AG09309 (cell line): ENCODE measurements around the gene CORO7.

Source experiments
- DNase-seq: peaks from one replicate; pipeline ENCODE4 v3.0.0-alpha.2; 2010; ENCODE audit warnings: low read depth
- H3K4me3 ChIP-seq: 2 replicates; pipeline ENCODE4 v1.5.1; 2011; ENCODE audit warnings: mild to moderate bottlenecking, low read depth, low read length, moderate library complexity; ENCODE audit not compliant: control insufficient read depth
- TF ChIP-seq, protein P1 (sequence below): IDR thresholded peaks from 2 replicates; pipeline ENCODE4 v1.5.1; 2011; ENCODE audit warnings: mild to moderate bottlenecking, low read depth, low read length, inconsistent platforms; ENCODE audit not compliant: insufficient read depth, control insufficient read depth; ENCODE audit errors: missing control alignments

The CORO7 gene

DNA sequence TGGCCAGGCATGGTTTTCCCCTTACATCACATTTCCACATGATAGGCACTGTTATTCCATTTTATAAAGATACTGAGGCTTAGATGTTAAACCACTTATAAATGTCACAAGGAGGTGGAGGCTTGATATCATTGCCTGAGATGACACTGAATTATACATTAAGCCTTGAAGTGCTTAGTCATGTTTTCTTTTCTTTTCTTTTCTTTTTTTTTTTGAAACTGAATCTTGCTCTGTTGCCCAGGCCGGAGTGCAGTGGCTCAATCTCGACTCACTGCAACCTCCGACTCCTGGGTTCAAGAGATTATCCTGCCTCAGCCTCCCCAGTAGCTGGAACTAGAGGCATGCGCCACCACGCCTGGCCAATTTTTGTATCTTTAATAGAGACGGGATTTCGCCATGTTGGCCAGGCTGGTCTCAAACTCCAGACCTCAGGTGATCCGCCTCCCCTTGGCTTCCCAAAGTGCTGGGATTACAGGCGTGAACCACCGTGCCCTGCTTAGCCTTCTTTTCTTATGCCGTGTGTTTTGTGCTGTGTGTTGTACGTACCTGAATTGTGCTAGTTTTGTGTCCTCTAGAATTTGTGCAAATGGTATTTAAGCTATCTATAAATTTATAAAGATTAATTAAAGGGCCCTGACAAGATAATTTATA, 10.5 kb upstream of the CORO7 start:
- TF ChIP-seq, protein P1, sequence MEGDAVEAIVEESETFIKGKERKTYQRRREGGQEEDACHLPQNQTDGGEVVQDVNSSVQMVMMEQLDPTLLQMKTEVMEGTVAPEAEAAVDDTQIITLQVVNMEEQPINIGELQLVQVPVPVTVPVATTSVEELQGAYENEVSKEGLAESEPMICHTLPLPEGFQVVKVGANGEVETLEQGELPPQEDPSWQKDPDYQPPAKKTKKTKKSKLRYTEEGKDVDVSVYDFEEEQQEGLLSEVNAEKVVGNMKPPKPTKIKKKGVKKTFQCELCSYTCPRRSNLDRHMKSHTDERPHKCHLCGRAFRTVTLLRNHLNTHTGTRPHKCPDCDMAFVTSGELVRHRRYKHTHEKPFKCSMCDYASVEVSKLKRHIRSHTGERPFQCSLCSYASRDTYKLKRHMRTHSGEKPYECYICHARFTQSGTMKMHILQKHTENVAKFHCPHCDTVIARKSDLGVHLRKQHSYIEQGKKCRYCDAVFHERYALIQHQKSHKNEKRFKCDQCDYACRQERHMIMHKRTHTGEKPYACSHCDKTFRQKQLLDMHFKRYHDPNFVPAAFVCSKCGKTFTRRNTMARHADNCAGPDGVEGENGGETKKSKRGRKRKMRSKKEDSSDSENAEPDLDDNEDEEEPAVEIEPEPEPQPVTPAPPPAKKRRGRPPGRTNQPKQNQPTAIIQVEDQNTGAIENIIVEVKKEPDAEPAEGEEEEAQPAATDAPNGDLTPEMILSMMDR, result no peak
- no peak for DNase-seq
- peak overlapping the region; percentile 85 for H3K4me3 ChIP-seq

GRCh38 chr16:4426021-4426684, 9.8 kb upstream of the CORO7 start:
- DNase-seq, result no peak
- peak overlapping the region; percentile 85 for H3K4me3 ChIP-seq
- TF ChIP-seq, protein P1, result no peak

GRCh38 chr16:4425378-4426020, 9.1 kb upstream of the CORO7 start, which contains the start of gene DNAJA3:
Gene DNAJA3, plus strand, starts transcription at chr16:4425868. Its CDS starts 14 bp downstream, at chr16:4425882.
- TF ChIP-seq, protein P1, result no peak
- peak within 1 kb of the TSS; percentile 85 for H3K4me3 ChIP-seq
- peak; percentile 89 for DNase-seq

- TF ChIP-seq, protein P1, result no peak
- no peak overlapping the region for H3K4me3 ChIP-seq
- no peak for DNase-seq
Measured at GRCh38 chr16:4420505-4421105, 4.2 kb upstream of the CORO7 start.

DNA sequence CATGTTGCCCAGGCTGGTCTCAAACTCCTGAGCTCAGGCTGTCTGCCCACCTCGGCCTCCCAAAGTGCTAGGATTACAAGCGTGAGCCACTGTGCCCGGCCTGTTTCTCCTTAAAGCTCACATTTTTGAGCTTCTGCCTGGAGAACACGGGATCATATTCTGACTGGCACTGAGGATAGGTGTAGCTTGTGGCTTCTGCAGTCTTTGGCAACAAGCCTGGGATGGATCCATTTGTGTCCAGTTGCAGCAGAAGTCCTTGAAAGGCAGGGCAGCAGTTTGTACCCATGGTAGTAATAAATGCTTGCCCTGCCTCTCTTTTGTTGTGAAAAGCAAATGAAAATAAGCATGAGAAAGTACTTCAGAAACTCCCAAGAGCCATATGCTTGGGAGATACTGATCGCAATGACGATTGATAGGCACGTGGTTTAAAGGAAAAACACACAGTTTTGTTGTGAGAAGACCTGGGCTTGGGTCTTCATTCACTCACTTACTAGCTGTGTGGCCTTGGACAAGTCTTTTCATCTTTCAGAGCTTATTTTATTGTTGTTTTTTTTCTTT, 3.1 kb upstream of the CORO7 start:
- TF ChIP-seq, protein P1, result no peak
- H3K4me3 ChIP-seq, result no peak overlapping the region
- DNase-seq, result no peak

DNA sequence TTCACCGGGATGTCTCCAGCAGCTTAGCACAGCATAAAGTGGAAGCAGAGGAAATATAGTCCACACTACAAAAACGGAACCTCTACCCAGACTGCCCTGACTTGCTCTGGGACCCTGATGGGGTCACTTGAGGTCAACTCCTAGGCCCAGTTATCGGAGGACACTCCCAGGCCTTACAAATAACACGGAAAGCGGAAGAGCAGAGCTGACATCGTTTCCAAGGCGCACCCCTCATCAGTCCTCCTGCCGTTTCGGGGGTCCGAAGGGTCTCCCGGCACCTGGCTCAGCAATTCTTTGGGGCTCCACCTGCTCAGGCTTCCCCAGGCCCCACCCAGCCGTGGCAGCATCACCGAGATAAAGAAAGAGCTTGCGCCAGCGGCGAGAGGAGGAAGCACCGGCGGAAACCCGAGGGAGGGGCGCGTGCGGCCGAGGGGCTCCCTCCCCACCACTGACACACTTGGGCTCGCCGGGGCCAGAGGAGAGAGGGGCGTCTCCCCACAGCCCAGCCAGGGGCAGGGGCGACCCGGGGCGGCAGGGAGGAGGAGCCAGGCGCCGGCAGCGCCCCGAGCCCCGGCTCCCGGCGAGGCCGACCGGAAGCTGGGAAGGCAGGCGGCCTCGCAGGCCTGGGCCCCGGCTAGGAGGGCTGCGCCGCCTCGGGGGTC, 727 bp downstream of the CORO7 start:
- H3K4me3 ChIP-seq, result peak overlapping the region; percentile 54
- TF ChIP-seq, protein P1, result no peak
- no peak for DNase-seq
